ENCODE data around the gene ASIC3.
"Not testable (repeated sequence)": the region's sequence is repeated elsewhere in the genome, so short reads cannot be mapped to it uniquely, and the experiment has no call there.

ASIC3 gene

GRCh38 chr7:151047976-151048815, at the start of gene ASIC3:
ASIC3 (plus strand) TSS chr7:151048531; CDS start chr7:151048886, 355 bp downstream.
- DNase-seq (ENCODE audit: low read depth in 2 of 2): no peak

GRCh38 chr7:150999001-150999400, 49.3 kb upstream of the ASIC3 start:
- DNase-seq (ENCODE audit: low read depth in 2 of 2): no peak

- DNase-seq (ENCODE audit: low read depth in 2 of 2): no peak
Measured at GRCh38 chr7:150999497-151000230, 48.7 kb upstream of the ASIC3 start.

- no peak for DNase-seq (ENCODE audit: low read depth in 2 of 2)
Measured at GRCh38 chr7:151000897-151001495, 47.3 kb upstream of the ASIC3 start.

- no peak for DNase-seq (ENCODE audit: low read depth in 2 of 2)
Measured at GRCh38 chr7:151001546-151001945, 46.8 kb upstream of the ASIC3 start.

GRCh38 chr7:151003572-151003971, 44.8 kb upstream of the ASIC3 start:
- no peak for DNase-seq (ENCODE audit: low read depth in 2 of 2)

GRCh38 chr7:151005566-151005965, 42.8 kb upstream of the ASIC3 start:
- no peak for DNase-seq (ENCODE audit: low read depth in 2 of 2)

GRCh38 chr7:151006590-151007300, 41.6 kb upstream of the ASIC3 start:
- DNase-seq (ENCODE audit: low read depth in 2 of 2): no peak

- no peak for DNase-seq (ENCODE audit: low read depth in 2 of 2)
Measured at GRCh38 chr7:151007469-151007898, 40.8 kb upstream of the ASIC3 start.

GRCh38 chr7:151008143-151008510, 40.2 kb upstream of the ASIC3 start:
- no peak for DNase-seq (ENCODE audit: low read depth in 2 of 2)

- peak; percentile 67 to 85 for DNase-seq (ENCODE audit: low read depth in 2 of 2)
Measured at GRCh38 chr7:151008511-151009323, 39.6 kb upstream of the ASIC3 start.

GRCh38 chr7:151009327-151010036, 38.8 kb upstream of the ASIC3 start:
- DNase-seq (ENCODE audit: low read depth in 2 of 2): no peak

GRCh38 chr7:151010037-151010306, 38.4 kb upstream of the ASIC3 start:
- no peak for DNase-seq (ENCODE audit: low read depth in 2 of 2)

- no peak for DNase-seq (ENCODE audit: low read depth in 2 of 2)
Measured at GRCh38 chr7:151010307-151011096, 37.8 kb upstream of the ASIC3 start.

GRCh38 chr7:151011097-151011409, 37.3 kb upstream of the ASIC3 start:
- DNase-seq (ENCODE audit: low read depth in 2 of 2): no peak

GRCh38 chr7:151011616-151012015, 36.7 kb upstream of the ASIC3 start:
- not testable (repeated sequence) for DNase-seq (ENCODE audit: low read depth in 2 of 2)

- no peak for DNase-seq (ENCODE audit: low read depth in 2 of 2)
Measured at GRCh38 chr7:151012031-151012692, 36.2 kb upstream of the ASIC3 start.

- DNase-seq (ENCODE audit: low read depth in 2 of 2): no peak
Measured at GRCh38 chr7:151012911-151013347, 35.4 kb upstream of the ASIC3 start.

GRCh38 chr7:151013356-151013732, 35.0 kb upstream of the ASIC3 start:
- no peak for DNase-seq (ENCODE audit: low read depth in 2 of 2)

Data from stimulated activated CD4-positive, alpha-beta T cell treated with anti-CD3 and anti-CD28 coated beads, Interleukin-1b, Interleukin-23, amount 100 ng/mL, for 4 hours (primary cell).